Measurements from ENCODE around the gene MRPL40.

MRPL40 gene

DNA sequence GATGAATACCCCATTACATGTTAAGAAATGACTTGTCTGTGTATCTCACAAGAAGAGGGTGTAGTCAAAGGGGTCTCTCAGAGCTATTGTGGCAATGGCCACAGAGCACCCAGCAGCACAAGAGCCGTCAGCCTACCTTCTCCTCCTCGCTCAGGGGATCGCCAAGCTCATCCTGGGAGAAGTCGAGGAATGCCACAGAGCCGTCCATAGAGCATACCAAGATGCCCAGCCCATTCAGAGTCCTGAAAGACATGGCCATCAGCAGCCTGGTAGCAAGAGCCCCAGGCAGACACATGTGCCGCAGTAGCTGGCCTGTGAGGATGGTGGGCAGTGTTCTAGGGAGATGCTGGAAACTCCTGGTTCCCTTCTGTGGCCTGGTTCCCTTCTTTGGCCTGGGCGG is 44.8 kb upstream of the MRPL40 start:
- Mint-ChIP-seq H3K4me3 (no peak overlapping the region), H3K4me1 (no peaks in the 10 kb centered on the region), H3K36me3 (ENCODE audit: low read depth) (peaks cover 50% of the 10 kb centered on the region), H3K27me3 (ENCODE audit: low read depth, poor library complexity) (no peaks in the 10 kb centered on the region), H3K9me3 (no peaks in the 10 kb centered on the region), H3K27ac (no peak overlapping the region)
- DNase-seq = no peak
- TF ChIP-seq CTCF (IDR thresholded peaks at IDR 0.05) = no peak

DNA sequence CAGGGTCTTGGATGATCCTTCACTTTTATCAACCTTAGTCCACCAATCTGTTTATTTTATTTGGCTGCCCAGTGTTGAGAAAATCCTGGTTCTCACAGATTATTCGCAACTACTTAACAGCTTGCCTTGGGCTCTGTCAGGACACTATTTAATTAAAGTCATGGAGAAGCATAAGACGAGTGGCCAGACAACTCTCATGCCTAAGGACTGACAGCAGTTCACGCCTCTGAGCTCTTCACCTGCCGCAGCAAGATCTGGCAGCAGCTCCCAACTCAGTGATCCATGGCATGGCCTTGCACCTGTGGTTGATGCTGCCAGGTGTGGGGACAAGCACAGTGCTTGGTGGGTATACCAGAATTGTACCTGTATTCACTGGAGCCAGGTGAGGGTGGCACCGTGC is 38.6 kb upstream of the MRPL40 start:
- Mint-ChIP-seq H3K4me3 (no peak overlapping the region), H3K4me1 (no peaks in the 10 kb centered on the region), H3K27me3 (ENCODE audit: low read depth, poor library complexity) (no peaks in the 10 kb centered on the region), H3K36me3 (ENCODE audit: low read depth) (peaks cover 44% of the 10 kb centered on the region), H3K27ac (no peak overlapping the region), H3K9me3 (no peaks in the 10 kb centered on the region)
- no peak for DNase-seq
- no peak for TF ChIP-seq CTCF (IDR thresholded peaks at IDR 0.05)

GRCh38 chr22:19394274-19395050 is 37.9 kb upstream of the MRPL40 start:
- H3K4me1 Mint-ChIP-seq = no peaks in the 10 kb centered on the region
- H3K9me3 Mint-ChIP-seq = no peaks in the 10 kb centered on the region
- H3K4me3 Mint-ChIP-seq = no peak overlapping the region
- H3K27me3 Mint-ChIP-seq (ENCODE audit: low read depth, poor library complexity) = no peaks in the 10 kb centered on the region
- H3K27ac Mint-ChIP-seq = peak overlapping the region; percentile 37
- no peak for DNase-seq
- peaks cover 41% of the 10 kb centered on the region for H3K36me3 Mint-ChIP-seq (ENCODE audit: low read depth)
- TF ChIP-seq CTCF (IDR thresholded peaks at IDR 0.05) = no peak

DNA sequence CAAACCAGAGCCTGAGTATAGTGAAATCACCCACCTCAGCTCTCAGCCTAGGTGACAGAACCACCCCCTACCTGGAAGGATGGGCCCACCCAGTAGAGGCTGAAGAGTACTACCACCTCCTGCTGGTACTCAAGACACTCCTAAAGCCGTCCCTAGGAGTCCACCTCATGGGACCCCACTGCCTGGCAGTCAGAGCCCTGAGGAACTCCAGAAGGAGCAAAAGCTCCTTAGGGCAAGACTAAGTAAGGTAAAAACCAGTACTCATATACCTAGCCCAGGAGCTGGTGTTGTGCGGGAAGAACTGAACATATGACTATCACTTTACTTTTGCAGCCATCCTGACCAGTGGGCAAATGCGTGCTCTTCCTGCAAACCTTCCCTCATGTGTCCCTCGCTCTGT is 37.1 kb upstream of the MRPL40 start:
- TF ChIP-seq CTCF (IDR thresholded peaks at IDR 0.05) = no peak
- Mint-ChIP-seq H3K9me3 (no peaks in the 10 kb centered on the region), H3K27me3 (ENCODE audit: low read depth, poor library complexity) (no peaks in the 10 kb centered on the region), H3K27ac (peak overlapping the region; percentile 18), H3K36me3 (ENCODE audit: low read depth) (peaks cover 35% of the 10 kb centered on the region), H3K4me1 (no peaks in the 10 kb centered on the region), H3K4me3 (no peak overlapping the region)
- no peak for DNase-seq

GRCh38 chr22:19396561-19396933 is 35.8 kb upstream of the MRPL40 start:
- H3K36me3 Mint-ChIP-seq (ENCODE audit: low read depth) = peaks cover 36% of the 10 kb centered on the region
- no peak overlapping the region for H3K27ac Mint-ChIP-seq
- peaks cover 2% of the 10 kb centered on the region for H3K27me3 Mint-ChIP-seq (ENCODE audit: low read depth, poor library complexity)
- no peaks in the 10 kb centered on the region for H3K4me1 Mint-ChIP-seq
- H3K9me3 Mint-ChIP-seq = no peaks in the 10 kb centered on the region
- TF ChIP-seq CTCF (IDR thresholded peaks at IDR 0.05) = no peak
- DNase-seq = no peak
- H3K4me3 Mint-ChIP-seq = no peak overlapping the region

All from nephron progenitor cell (in vitro differentiated cells).